Measurements from ENCODE around the gene SOCS7.

DNA sequence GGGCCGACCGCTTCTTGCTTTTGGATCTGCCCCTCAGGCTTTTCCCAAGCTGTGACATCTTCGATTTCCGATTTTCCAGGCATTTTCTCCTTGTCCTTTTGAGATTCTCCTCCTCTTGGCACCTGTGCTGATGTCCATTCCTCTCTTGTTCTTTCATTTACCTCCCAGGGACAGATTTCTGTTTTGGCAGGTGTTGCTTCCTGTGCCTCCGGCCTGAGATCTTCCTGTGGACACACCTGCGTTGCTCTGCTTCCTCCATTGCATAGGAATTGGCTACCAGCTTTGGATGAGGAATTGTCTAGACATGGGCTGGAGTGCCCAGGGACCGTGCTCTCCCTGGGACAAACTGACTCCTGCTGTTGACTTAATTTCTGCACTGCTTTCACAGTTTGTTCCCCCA lies 23.0 kb upstream of the SOCS7 start:
- TF ChIP-seq, protein P1, sequence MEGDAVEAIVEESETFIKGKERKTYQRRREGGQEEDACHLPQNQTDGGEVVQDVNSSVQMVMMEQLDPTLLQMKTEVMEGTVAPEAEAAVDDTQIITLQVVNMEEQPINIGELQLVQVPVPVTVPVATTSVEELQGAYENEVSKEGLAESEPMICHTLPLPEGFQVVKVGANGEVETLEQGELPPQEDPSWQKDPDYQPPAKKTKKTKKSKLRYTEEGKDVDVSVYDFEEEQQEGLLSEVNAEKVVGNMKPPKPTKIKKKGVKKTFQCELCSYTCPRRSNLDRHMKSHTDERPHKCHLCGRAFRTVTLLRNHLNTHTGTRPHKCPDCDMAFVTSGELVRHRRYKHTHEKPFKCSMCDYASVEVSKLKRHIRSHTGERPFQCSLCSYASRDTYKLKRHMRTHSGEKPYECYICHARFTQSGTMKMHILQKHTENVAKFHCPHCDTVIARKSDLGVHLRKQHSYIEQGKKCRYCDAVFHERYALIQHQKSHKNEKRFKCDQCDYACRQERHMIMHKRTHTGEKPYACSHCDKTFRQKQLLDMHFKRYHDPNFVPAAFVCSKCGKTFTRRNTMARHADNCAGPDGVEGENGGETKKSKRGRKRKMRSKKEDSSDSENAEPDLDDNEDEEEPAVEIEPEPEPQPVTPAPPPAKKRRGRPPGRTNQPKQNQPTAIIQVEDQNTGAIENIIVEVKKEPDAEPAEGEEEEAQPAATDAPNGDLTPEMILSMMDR (IDR thresholded peaks at IDR 0.05): no peak
- no peak for TF ChIP-seq POLR2A (IDR thresholded peaks at IDR 0.05)
- no peak for TF ChIP-seq POLR2AphosphoS5 (IDR thresholded peaks at IDR 0.05)
